ENCODE results near the gene TAL1.
A peak's percentile ranks its signal among the peaks of the same experiment; 100 is the strongest.
"Not testable (repeated sequence)": the region's sequence is repeated elsewhere in the genome, so short reads cannot be mapped to it uniquely, and the experiment has no call there.

Gene TAL1

GRCh38 chr1:47232187-47232874 is at the start of gene TAL1:
TSS of gene TAL1 (minus strand) at chr1:47232225. CDS start at chr1:47225888, 6,337 bp downstream.
- DNase-seq (ENCODE audit: low read depth in 2 of 2), result peak in 1 of 2 donors; percentile 9
- no peak for TF ChIP-seq CTCF (IDR thresholded peaks at IDR 0.05; ENCODE audit: low read depth, low read length)
- H3K4me3 ChIP-seq (replicated peaks in 1 of 2; ENCODE audit: low read depth in 2 of 2, low read length in 2 of 2), result peak within 1 kb of the TSS; percentile 18 to 23

- DNase-seq (ENCODE audit: low read depth in 2 of 2), result peak in 1 of 2 donors; percentile 8
- TF ChIP-seq CTCF (IDR thresholded peaks at IDR 0.05; ENCODE audit: low read depth, low read length), result no peak
- no peak overlapping the region for H3K4me3 ChIP-seq (replicated peaks in 1 of 2; ENCODE audit: low read depth in 2 of 2, low read length in 2 of 2)
These were observed 48.1 kb upstream of the TAL1 start for GRCh38 chr1:47280142-47280541.

- DNase-seq (ENCODE audit: low read depth in 2 of 2), result peak in 1 of 2 donors; percentile 8
- TF ChIP-seq CTCF (IDR thresholded peaks at IDR 0.05; ENCODE audit: low read depth, low read length), result no peak
- H3K4me3 ChIP-seq (replicated peaks in 1 of 2; ENCODE audit: low read depth in 2 of 2, low read length in 2 of 2), result no peak overlapping the region
These were observed 44.8 kb upstream of the TAL1 start for GRCh38 chr1:47276850-47277249.

GRCh38 chr1:47275811-47276210 is 43.8 kb upstream of the TAL1 start:
- peak; percentile 12 to 14 for DNase-seq (ENCODE audit: low read depth in 2 of 2)
- H3K4me3 ChIP-seq (replicated peaks in 1 of 2; ENCODE audit: low read depth in 2 of 2, low read length in 2 of 2), result not testable (repeated sequence)

GRCh38 chr1:47265529-47265928 is 33.5 kb upstream of the TAL1 start:
- not testable (repeated sequence) for DNase-seq (ENCODE audit: low read depth in 2 of 2); H3K4me3 ChIP-seq (replicated peaks in 1 of 2; ENCODE audit: low read depth in 2 of 2, low read length in 2 of 2)

- DNase-seq (ENCODE audit: low read depth in 2 of 2), result peak; percentile 65 to 69
- H3K4me3 ChIP-seq (replicated peaks in 1 of 2; ENCODE audit: low read depth in 2 of 2, low read length in 2 of 2), result no peak overlapping the region
- peak; percentile 61 for TF ChIP-seq CTCF (IDR thresholded peaks at IDR 0.05; ENCODE audit: low read depth, low read length)
These were observed 30.9 kb upstream of the TAL1 start for GRCh38 chr1:47262787-47263413.

- no peak for TF ChIP-seq CTCF (IDR thresholded peaks at IDR 0.05; ENCODE audit: low read depth, low read length)
- DNase-seq (ENCODE audit: low read depth in 2 of 2), result no peak
- H3K4me3 ChIP-seq (replicated peaks in 1 of 2; ENCODE audit: low read depth in 2 of 2, low read length in 2 of 2), result no peak overlapping the region
These were observed 25.2 kb upstream of the TAL1 start for GRCh38 chr1:47257224-47257623.

GRCh38 chr1:47252795-47253194 is 20.8 kb upstream of the TAL1 start:
- TF ChIP-seq CTCF (IDR thresholded peaks at IDR 0.05; ENCODE audit: low read depth, low read length), result no peak
- DNase-seq (ENCODE audit: low read depth in 2 of 2), result no peak
- no peak overlapping the region for H3K4me3 ChIP-seq (replicated peaks in 1 of 2; ENCODE audit: low read depth in 2 of 2, low read length in 2 of 2)
